KBM-7 (cell line): ENCODE results near the gene SNHG17.
"Not testable (repeated sequence)": the region's sequence is repeated elsewhere in the genome, so short reads cannot be mapped to it uniquely, and the experiment has no call there.

Source experiments
- DNase-seq: peaks from one replicate; pipeline ENCODE4 v3.0.0-alpha.2; 2015
- in situ Hi-C: fragments of 300-500 bp; cut with MboI; formaldehyde crosslinking; loops from 2 replicates; pipeline ENCODE4 v1.14.3; 2020; ENCODE audit warnings: low sequenced_read_pairs, low pct_unique_long_range_greater_than_20kb, mixed read lengths

The SNHG17 gene

DNA sequence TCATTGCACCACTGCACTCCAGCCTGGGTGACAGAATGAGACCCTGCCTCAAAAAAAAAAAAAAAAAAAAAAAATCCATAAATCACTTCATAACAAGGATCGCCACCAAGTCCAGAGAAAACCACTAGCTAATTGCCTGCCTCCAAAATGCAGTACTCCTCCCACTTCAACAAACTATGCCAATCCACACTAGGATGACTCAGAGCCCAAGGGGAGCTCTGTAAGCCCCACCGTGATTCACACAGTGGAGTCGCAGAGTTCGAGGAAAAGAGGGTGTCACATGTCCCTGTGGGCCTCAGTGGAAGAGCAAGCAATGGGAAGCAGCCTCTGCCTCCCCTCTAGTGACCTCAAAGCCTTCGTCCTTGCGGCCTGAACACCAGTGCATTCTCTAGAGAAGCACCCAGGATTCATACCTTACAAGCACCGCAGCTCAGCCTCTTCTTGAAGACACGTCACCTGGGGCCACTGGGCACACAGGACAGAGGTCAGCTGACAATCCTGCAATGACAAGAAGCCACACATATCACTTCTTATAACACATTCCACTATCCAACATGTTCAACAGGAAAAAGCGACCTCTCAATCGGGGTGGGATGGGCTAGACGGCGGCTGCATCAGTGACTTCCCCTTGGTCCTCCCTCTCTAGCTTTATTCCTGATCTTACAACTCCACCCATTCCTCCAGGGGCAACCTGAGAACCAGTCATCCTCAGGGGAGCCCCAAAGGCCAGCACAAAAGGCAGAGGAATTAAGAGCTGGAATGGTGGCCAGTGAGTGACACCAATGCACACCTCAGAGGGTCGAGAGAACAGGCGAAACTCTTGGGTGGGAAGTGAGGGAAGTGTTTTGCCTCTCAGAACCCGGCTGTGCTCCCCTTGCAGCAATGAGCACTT, 8.9 kb downstream of the SNHG17 start:
- no peak for DNase-seq
- in situ Hi-C loops: no loop called here

- in situ Hi-C loops: no loop called here
- DNase-seq: no peak
These were observed 10.7 kb downstream of the SNHG17 start for GRCh38 chr20:38424401-38424800.

GRCh38 chr20:38423541-38423940, 11.6 kb downstream of the SNHG17 start:
- in situ Hi-C loops: no loop called here

DNA sequence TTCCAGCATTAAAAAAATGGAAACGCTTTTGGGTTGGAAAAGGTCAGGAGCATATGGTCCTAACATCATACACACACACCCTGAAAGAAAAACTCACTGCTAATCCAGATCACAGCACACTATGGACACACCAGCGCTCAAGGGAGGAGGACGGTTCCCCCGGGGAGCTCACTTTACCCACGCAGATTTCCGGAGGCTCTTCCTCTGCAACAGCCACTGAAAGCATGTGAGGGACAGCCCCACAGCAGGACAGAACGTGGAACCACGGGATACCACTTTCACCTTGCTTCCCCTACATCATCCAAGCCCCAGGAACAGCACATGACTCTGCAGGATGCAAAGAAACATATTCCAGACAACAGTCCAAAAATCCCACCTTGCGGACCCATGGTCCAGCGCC, 13.2 kb downstream of the SNHG17 start:
- in situ Hi-C loops: no loop called here
- DNase-seq: no peak

More at GRCh38 chr20:38423541-38423940, 11.6 kb downstream of the SNHG17 start:
- no peak for DNase-seq

DNA sequence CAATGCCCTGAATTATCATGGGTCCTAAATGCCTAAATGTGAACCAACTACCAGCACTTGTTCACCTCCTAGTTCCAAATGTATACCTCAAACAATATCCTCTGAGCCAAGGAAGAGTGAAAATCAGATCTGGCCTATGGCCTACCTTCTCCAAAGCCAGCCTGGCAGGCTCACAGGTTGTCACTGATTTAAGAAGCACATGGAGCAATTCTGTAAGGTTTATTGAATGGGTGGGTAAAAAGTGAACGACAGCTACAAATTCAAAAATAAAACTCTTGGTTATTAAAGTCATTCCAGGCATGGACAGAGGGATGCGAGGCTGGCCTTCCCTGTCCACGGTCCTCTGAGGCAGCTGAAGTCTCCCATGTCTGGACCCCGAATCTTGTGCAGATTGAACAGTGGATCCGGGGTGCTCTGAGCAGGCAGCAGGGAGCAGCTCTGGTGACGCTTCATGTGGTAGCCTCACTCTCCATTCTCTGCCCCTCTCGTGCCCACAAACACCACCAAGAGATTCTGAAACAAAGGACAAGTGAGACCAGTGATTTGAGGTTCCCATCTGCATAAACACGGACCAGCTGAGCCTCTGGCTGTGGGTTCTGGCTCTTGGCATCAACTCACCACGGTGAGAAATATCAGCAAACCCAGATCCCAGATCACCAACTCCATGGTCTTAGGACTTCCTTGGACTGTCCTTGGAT, 14.6 kb downstream of the SNHG17 start:
- in situ Hi-C loops: no loop called here
- no peak for DNase-seq

- in situ Hi-C loops: loop anchor here (10.0 kb wide), 1 partner anchor 184 kb away; no protein-coding TSS in a partner anchor
These were observed 16.5 kb downstream of the SNHG17 start for GRCh38 chr20:38418509-38419204.

GRCh38 chr20:38414769-38415450, 20.2 kb downstream of the SNHG17 start:
- in situ Hi-C loops: loop anchor here (10.0 kb wide), 1 partner anchor 180 kb away; no protein-coding TSS in a partner anchor
- no peak for DNase-seq

More at GRCh38 chr20:38418509-38419204, 16.5 kb downstream of the SNHG17 start:
- no peak for DNase-seq

GRCh38 chr20:38412877-38413577, 22.1 kb downstream of the SNHG17 start:
- DNase-seq: no peak
- in situ Hi-C loops: loop anchor here (10.0 kb wide), 1 partner anchor 178 kb away; no protein-coding TSS in a partner anchor

GRCh38 chr20:38407822-38408221, 27.3 kb downstream of the SNHG17 start:
- DNase-seq, in situ Hi-C loops: not testable (repeated sequence)

DNA sequence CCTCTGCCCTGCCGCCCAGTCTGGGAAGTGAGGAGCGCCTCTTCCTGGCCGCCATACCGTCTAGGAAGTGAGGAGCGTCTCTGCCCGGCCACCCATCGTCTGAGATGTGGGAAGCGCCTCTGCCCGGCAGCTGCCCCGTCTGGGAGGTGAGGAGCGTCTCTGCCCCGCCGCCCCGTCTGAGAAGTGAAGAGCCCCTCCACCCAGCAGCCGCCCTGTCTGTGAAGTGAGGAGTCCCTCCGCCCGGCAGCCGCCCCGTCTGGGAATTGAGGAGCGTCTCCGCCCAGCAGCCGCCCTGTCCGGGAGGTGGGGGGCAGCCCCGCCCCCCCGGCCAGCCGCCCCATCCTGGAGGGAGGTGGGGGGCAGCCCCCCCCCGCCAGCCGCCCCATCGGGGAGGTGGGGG, 27.8 kb downstream of the SNHG17 start:
- in situ Hi-C loops: no loop called here
- no peak for DNase-seq

- in situ Hi-C loops: no loop called here
- DNase-seq: no peak
These were observed 28.7 kb downstream of the SNHG17 start for GRCh38 chr20:38406476-38406875.

DNA sequence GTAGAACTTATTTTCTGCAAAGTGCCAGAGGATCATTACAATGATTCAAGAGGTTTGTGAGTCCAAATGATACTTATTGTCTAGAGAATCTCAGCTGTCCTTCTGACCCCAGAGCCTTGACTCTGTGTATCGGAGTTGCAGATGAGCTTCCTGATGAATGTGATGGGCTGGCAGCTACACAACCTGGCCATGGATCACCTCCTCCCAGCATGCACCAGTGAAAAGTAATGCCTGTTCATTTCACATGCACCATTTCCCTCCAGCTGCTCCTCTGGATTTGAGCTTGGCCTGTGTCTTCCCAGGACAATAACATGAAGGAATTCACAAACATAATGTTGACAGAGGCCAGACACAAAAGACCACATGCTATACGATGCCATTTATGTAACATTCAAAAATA, 30.0 kb downstream of the SNHG17 start:
- in situ Hi-C loops: no loop called here
- DNase-seq: no peak

GRCh38 chr20:38404016-38404415, 31.1 kb downstream of the SNHG17 start:
- in situ Hi-C loops: no loop called here

DNA sequence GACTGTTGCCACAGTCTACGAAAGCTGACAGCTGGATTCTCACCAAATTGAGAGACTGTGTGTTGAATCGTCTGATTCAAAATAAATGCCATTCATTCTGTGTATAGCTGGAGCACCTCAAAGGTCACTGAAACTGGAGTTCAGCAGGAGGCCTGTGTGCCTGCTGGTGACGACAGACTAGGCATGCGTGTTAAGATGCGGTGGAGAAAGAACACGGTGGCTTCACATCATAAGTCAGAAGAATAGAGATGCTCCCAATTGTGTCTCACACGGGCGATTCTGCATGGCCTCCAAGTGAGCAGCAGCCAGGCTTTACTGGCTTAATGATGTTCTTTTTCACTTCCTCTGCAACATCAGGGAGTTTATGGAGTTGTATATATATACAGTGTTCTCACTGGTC, 32.3 kb downstream of the SNHG17 start:
- in situ Hi-C loops: no loop called here
- DNase-seq: no peak

More at GRCh38 chr20:38404016-38404415, 31.1 kb downstream of the SNHG17 start:
- no peak for DNase-seq

- DNase-seq: no peak
- in situ Hi-C loops: no loop called here
These were observed 33.0 kb downstream of the SNHG17 start for GRCh38 chr20:38402089-38402488.

- in situ Hi-C loops: not testable (repeated sequence)
- DNase-seq: peak; percentile 58
These were observed 39.3 kb downstream of the SNHG17 start for GRCh38 chr20:38395751-38396395.

- in situ Hi-C loops: no loop called here
- DNase-seq: no peak
These were observed 40.0 kb downstream of the SNHG17 start for GRCh38 chr20:38395165-38395564.

DNA sequence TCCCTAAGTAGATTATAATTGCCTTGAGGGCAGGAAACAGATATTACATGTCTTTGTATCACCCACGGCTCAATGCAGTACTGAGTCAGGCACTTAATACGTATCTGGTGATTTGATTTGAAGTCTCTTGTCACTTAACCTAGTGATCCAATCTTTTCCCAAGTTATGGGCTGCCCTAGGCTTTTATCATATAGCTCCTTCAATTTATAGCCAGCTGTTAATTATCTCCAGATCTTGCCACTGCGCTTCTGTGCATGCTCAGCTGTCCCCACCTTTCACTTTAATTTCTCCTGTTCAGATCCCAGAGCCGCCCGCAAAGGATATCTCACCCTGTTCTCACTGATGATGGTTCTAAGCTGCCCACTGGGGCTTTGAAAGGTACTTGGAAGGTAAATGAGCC, 41.9 kb downstream of the SNHG17 start:
- DNase-seq: no peak
- in situ Hi-C loops: no loop called here
